Measurements from ENCODE around the gene NIPAL3. TPM values are rescaled to one million over a fixed set of nuclear protein-coding genes. Genes with fewer than 3 reads are reported as not detected.
A peak's percentile ranks its signal among the peaks of the same experiment; 100 is the strongest.
"Not testable (repeated sequence)": the region's sequence is repeated elsewhere in the genome, so short reads cannot be mapped to it uniquely, and the experiment has no call there.

The NIPAL3 gene
- total RNA-seq, 1 donor from 2014 or later, result 29.3 TPM

DNA sequence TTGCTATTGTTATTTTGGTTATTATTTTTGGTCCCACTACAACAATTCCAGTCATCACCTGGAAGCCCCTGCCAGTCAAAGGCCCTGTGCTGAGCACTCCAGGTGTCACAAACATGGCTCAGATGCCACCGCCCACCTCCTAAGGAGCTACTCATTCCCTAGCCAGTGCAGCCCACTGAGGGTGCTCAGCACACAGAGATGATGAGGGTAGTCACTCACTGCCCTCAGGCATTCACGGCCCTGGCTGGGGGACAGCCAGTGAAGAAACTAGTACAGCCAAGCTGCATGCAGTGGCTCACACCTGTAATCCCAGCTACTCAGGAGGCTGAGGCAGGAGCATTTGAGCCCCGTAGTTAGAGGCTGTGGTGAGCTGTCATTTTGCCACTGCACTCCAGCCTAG is 42.3 kb downstream of the NIPAL3 start:
- no peak overlapping the region for H3K27ac Mint-ChIP-seq (ENCODE audit: unreplicated experiment)

DNA sequence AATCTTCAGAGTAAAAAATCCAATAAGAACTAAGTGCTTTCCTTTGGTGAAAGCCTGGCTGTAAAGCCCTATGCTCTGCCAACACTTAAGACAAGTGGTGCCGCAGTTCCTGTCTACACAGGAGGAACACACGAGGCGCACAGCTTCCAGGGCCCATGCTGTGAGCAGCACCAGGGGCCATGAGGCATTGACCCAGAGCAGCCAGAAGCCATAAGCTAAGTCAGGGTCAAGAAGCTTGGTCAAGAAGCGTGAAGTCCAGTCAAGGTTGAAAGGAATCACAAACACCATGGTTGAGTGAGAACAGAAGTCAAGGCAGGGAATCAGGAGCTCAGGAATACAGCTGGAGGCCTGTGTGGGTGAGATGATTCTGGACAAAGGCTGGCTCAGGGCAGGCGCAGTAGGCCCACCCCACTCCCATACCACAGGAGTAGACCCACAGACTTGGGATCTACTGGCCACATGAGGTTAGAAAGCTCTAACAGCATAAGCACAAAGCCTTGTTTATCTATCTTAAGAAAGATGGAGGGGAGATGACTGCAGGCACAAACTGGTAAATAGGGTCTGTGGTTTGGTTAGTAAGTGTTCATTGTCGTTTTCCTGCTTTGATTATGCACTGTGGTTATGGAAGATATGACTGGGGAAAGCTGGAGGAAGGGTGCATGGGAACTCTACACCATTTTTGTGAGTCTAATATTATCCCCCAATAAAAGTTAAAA is 44.1 kb downstream of the NIPAL3 start:
- DNase-seq (ENCODE audit: low spot score), result no peak

More for the DNA sequence above, 42.3 kb downstream of the NIPAL3 start:
- H3K4me3 Mint-ChIP-seq (ENCODE audit: unreplicated experiment), result no peak overlapping the region
- peaks cover 27% of the 10 kb centered on the region for H3K36me3 Mint-ChIP-seq (ENCODE audit: low read depth)
- no peak for DNase-seq (ENCODE audit: low spot score)
- TF ChIP-seq, protein P1, sequence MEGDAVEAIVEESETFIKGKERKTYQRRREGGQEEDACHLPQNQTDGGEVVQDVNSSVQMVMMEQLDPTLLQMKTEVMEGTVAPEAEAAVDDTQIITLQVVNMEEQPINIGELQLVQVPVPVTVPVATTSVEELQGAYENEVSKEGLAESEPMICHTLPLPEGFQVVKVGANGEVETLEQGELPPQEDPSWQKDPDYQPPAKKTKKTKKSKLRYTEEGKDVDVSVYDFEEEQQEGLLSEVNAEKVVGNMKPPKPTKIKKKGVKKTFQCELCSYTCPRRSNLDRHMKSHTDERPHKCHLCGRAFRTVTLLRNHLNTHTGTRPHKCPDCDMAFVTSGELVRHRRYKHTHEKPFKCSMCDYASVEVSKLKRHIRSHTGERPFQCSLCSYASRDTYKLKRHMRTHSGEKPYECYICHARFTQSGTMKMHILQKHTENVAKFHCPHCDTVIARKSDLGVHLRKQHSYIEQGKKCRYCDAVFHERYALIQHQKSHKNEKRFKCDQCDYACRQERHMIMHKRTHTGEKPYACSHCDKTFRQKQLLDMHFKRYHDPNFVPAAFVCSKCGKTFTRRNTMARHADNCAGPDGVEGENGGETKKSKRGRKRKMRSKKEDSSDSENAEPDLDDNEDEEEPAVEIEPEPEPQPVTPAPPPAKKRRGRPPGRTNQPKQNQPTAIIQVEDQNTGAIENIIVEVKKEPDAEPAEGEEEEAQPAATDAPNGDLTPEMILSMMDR (IDR thresholded peaks at IDR 0.05), result no peak
- H3K27me3 Mint-ChIP-seq (ENCODE audit: low read depth), result no peaks in the 10 kb centered on the region
- peaks cover 6% of the 10 kb centered on the region for H3K4me1 Mint-ChIP-seq (ENCODE audit: low read depth)
- no peaks in the 10 kb centered on the region for H3K9me3 Mint-ChIP-seq (ENCODE audit: low read depth)

DNA sequence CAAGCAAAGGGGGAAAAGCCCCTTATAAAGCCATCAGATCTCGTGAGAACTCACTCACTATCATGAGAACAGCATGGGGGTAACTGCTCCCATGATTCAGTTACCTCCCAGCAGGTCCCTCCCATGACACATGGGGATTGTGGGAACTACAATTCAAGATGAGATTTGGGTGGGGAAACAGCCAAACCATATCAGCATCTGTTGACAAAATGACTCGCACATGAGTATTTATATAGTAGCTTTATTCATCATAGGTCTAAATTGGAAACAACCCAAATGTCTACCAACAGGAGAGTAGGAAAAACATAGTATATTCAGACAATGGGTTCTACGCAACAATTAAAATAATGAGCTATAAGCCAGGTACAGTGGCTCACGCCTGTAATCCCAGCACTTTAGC is 46.5 kb downstream of the NIPAL3 start:
- H3K27me3 Mint-ChIP-seq (ENCODE audit: low read depth); DNase-seq (ENCODE audit: low spot score); H3K4me3 Mint-ChIP-seq (ENCODE audit: unreplicated experiment); H3K9me3 Mint-ChIP-seq (ENCODE audit: low read depth): not testable (repeated sequence)
- Mint-ChIP-seq H3K36me3 (ENCODE audit: low read depth) (peaks cover 18% of the 10 kb centered on the region), H3K4me1 (ENCODE audit: low read depth) (peaks cover 28% of the 10 kb centered on the region), H3K27ac (ENCODE audit: unreplicated experiment) (peak overlapping the region; percentile 32)

More for the DNA sequence above, 44.1 kb downstream of the NIPAL3 start:
- Mint-ChIP-seq H3K9me3 (ENCODE audit: low read depth) (no peaks in the 10 kb centered on the region), H3K4me3 (ENCODE audit: unreplicated experiment) (no peak overlapping the region), H3K27me3 (ENCODE audit: low read depth) (no peaks in the 10 kb centered on the region), H3K27ac (ENCODE audit: unreplicated experiment) (no peak overlapping the region), H3K36me3 (ENCODE audit: low read depth) (peaks cover 21% of the 10 kb centered on the region), H3K4me1 (ENCODE audit: low read depth) (peaks cover 24% of the 10 kb centered on the region)
- TF ChIP-seq, protein P1 (IDR thresholded peaks at IDR 0.05), result no peak

DNA sequence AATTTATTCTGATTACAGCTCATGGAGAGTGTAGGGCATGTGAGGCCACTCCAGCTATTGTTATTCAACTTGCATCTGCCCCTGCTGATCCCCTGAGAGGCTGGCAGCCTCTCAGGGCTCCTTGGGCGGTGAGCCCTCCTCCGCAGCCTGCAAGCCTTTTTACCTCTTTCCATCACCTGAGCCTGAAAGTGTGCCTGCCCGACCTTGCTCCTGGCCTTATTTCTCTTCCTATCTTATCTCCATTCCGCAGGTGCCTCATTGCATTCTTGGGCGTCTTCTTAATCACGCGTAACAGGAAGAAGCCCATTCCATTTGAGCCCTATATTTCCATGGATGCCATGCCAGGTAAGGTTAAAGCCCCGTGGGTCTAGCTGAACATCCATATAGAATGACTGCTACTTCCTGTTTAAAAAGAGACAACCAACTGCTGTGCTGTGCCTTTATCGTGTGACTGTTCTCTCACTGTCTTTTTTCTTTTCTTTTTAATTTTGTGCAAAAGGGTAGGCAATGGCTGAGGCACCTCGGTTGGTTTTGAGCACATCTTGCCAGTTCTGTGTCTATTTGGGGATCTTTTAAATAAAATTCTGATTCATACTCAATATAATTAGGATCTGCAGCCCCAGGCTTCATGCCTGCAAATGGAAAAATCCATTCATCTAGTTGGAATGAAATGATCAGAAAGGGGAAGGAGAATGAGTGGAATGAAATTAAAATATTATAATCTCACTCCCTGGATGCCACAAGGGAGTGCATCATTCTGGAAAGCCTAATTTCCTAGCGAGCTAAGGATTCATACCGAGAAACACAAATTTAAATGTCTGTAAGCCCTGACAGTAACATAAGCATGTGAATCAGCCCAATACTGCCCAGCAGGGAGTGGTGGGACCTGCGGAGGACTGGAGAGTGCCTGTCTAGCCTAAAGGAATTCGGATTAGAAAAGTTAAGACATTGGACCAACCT is 48.5 kb downstream of the NIPAL3 start:
- H3K27ac Mint-ChIP-seq (ENCODE audit: unreplicated experiment), result peak overlapping the region; percentile 13
- H3K9me3 Mint-ChIP-seq (ENCODE audit: low read depth), result no peaks in the 10 kb centered on the region
- peaks cover 17% of the 10 kb centered on the region for H3K36me3 Mint-ChIP-seq (ENCODE audit: low read depth)
- H3K4me3 Mint-ChIP-seq (ENCODE audit: unreplicated experiment), result no peak overlapping the region
- TF ChIP-seq, protein P1 (IDR thresholded peaks at IDR 0.05), result no peak
- no peak for DNase-seq (ENCODE audit: low spot score)
- no peaks in the 10 kb centered on the region for H3K27me3 Mint-ChIP-seq (ENCODE audit: low read depth)
- H3K4me1 Mint-ChIP-seq (ENCODE audit: low read depth), result peaks cover 28% of the 10 kb centered on the region

DNA sequence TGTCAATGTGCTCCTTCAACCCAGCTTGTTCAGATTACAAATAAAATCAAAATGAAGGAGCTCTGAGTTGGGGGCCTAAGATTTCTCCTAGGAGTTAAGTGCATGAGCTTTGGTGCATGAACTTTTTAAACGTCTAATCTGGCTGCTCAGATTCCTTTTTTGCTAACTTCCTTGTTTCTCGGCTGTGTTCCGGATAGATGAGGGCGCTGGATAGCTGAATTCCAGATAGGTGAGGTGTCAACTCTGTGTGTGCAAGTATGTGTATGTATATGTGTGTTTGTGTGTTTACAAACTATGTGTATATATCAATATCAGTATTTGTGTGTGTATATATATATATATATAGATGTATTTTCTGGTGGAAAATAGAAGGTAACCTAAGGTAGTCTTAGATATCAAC is 49.5 kb downstream of the NIPAL3 start:
- DNase-seq (ENCODE audit: low spot score), result no peak
- TF ChIP-seq, protein P1 (IDR thresholded peaks at IDR 0.05), result no peak
- Mint-ChIP-seq H3K4me1 (ENCODE audit: low read depth) (peaks cover 28% of the 10 kb centered on the region), H3K4me3 (ENCODE audit: unreplicated experiment) (no peak overlapping the region), H3K9me3 (ENCODE audit: low read depth) (no peaks in the 10 kb centered on the region), H3K27ac (ENCODE audit: unreplicated experiment) (no peak overlapping the region), H3K27me3 (ENCODE audit: low read depth) (no peaks in the 10 kb centered on the region), H3K36me3 (ENCODE audit: low read depth) (peaks cover 19% of the 10 kb centered on the region)

All from chondrocyte (in vitro differentiated cells).